Fibroblast of the aortic adventitia (primary cell): ENCODE measurements around the gene VPS35L. TPM values are rescaled to one million over a fixed set of nuclear protein-coding genes. Genes with fewer than 3 reads are reported as not detected.

Source experiments
- DNase-seq: peaks from one replicate; pipeline ENCODE4 v3.0.0-alpha.2; 2010; ENCODE audit warnings: low read depth
- H3K4me3 ChIP-seq: 2 replicates; pipeline ENCODE4 v1.5.1; 2011; ENCODE audit warnings: low read depth, mild to moderate bottlenecking, control low read depth, low read length, moderate library complexity
- total RNA-seq: library from RNA; depleted of rRNA; stranded (reverse); fragments of >200 nt; gene quantifications from 2 replicates; pipeline ENCODE4 v1.2.3, GENCODE V29; 2012; ENCODE audit warnings: low replicate concordance
- TF ChIP-seq, protein P1 (sequence below): IDR thresholded peaks from 2 replicates; pipeline ENCODE4 v1.5.1; 2011; ENCODE audit warnings: mild to moderate bottlenecking, low read length, control low read depth, inconsistent platforms; ENCODE audit not compliant: insufficient read depth

Gene VPS35L
- total RNA-seq, 1 donor = 67.7 TPM

DNA sequence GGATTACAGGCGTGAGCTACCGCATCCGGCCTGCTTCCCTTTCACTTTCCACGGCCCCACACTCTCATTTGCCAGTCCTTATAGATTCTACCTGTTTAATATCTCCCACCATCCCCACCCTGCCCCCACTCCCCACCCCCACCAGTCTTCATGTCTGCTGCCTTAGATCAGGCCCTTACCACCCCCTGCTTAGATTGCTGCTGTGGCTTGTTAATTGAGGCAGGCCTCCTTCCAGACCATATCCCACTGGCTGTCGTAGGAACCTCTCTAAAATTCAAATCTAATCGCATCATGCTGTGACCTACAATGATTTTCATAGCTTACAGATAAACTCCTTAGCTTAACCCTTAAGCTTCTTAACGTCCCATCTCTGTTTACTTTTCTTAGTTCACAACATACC, 167.5 kb downstream of the VPS35L start:
- TF ChIP-seq, protein P1, sequence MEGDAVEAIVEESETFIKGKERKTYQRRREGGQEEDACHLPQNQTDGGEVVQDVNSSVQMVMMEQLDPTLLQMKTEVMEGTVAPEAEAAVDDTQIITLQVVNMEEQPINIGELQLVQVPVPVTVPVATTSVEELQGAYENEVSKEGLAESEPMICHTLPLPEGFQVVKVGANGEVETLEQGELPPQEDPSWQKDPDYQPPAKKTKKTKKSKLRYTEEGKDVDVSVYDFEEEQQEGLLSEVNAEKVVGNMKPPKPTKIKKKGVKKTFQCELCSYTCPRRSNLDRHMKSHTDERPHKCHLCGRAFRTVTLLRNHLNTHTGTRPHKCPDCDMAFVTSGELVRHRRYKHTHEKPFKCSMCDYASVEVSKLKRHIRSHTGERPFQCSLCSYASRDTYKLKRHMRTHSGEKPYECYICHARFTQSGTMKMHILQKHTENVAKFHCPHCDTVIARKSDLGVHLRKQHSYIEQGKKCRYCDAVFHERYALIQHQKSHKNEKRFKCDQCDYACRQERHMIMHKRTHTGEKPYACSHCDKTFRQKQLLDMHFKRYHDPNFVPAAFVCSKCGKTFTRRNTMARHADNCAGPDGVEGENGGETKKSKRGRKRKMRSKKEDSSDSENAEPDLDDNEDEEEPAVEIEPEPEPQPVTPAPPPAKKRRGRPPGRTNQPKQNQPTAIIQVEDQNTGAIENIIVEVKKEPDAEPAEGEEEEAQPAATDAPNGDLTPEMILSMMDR = no peak
- DNase-seq = no peak
- no peak overlapping the region for H3K4me3 ChIP-seq

DNA sequence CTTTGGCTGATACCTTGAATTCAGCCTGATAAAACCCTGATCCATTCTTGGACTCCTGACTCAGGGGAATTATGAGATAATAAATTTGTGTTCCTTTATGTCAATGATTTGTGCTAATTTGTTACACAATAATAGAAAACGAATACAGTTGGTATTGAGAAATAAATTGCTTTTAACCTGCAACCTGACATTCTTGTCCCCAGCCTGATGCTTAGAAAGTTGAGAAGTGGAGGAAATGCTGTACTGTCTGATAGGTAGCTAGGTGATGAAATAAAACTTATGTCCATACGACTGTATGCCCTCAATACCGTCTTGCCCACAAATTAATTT, 173.1 kb downstream of the VPS35L start:
- no peak overlapping the region for H3K4me3 ChIP-seq
- TF ChIP-seq, protein P1 = no peak
- no peak for DNase-seq

DNA sequence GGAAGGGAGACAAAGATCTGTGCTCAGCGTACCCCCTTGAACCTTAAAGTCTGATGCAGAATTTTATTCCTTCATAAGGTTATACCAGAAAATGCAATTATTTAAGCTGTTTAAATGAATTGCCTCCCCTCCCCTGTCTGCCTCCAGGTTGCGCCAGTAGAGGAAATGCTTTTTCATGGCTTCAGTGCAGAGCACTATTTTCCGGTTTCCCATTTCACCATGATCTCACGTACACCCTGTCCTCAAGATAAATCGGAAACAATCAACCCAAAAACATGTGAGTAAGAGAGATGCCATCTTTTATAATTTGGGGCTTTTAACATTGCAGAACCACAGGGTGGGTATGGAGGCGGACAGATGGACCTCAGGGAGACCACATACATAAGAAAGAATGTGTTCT, 178.0 kb downstream of the VPS35L start:
- no peak overlapping the region for H3K4me3 ChIP-seq
- TF ChIP-seq, protein P1 = no peak
- no peak for DNase-seq

DNA sequence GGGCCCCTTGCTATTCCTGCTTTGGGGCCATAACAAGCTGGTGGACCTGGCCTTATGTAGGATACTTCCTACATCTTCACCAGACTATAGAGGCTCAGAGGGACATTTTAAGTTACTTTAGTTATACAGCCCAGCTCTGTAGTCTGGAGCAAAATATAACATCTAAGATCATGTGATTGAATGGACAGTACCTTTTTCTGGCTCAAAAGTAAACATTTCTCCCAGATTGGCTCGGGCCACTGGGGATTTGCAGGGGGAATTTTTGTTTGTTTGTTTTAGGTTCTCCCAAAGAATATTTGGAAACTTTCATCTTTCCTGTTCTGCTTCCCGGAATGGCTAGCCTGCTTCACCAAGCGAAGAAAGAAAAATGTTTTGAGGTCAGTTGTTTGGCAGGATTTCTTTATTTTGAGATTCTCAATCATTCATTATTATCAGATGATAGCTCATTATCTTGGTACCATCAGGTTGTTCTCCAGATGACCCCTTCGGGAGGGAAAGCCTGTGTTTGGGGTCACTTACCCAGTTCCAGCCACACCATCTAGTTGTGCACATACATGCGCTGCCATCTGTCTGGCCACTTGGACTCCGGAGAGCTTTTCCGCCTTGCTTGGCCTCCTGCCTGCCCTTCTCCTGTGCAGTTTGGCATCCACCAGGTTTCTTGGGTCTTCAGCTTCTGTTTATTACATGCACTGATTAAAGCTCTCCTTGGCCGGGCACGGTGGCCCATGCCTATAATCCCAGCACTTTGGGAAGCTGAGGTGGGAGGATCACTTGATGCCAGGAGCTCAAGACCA, 179.8 kb downstream of the VPS35L start:
- no peak overlapping the region for H3K4me3 ChIP-seq
- TF ChIP-seq, protein P1 = no peak
- no peak for DNase-seq

DNA sequence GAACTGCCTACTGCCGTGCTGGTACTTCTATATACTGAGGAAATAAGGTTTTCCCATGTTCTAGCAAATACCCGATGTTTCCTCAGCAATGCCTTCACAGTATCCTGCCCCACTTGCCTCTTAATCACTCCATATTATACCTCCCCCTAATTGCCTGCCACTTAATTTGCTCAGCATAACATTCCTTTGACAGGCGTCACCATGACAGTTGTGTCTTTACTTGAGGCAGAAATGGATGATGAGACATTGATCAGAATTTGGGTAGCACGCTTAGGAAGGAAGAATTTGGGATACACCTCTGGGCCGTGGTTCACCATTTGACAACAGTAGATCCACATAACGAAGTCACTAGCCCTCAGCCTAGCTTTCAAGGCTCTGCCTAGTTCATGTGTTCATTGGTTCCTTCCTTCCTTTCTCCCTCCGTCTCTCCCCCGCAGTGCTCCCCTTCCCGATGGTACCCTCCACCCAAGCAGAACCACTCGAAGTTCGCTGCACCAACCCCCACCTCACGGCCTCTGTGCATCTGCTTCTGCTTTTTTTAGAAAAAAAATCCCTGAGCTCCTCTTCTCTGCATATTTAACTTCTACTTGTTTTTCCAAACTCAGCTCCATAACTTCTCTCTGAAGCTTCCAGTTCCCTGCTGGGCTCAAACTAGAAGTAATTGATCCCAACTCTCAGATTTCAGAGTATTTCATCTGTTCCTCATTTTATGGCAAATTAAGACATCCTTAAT, 182.0 kb downstream of the VPS35L start:
- H3K4me3 ChIP-seq = no peak overlapping the region
- TF ChIP-seq, protein P1 = no peak
- no peak for DNase-seq

DNA sequence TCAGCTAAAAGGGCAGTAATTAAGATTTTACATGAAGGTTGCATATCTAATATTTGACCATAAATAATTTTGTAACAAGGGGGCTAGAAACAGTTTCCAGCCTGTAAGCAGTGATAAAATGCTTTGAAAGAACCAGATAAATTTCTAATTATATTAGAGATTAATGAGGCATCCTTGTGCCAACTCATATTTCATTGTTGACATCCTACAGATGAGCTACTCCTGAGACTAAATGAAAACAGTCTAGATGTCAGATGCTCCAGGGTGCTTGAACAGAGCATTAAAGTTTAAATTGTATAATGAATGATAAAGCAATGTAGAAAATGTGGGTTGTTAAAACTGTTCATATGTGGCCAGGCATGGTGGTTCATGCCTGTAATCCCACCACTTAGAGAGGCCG, 185.9 kb downstream of the VPS35L start:
- DNase-seq = no peak
- no peak overlapping the region for H3K4me3 ChIP-seq
- TF ChIP-seq, protein P1 = no peak
